ENCODE results near the gene NDRG2.

Gene NDRG2

GRCh38 chr14:21069388-21070082 lies 44.7 kb upstream of the NDRG2 start (continued):
- TF ChIP-seq ZNF280D (tag by site-specific recombination; IDR thresholded peaks at IDR 0.05) (no peak), ZBTB1 (tag by site-specific recombination; IDR thresholded peaks at IDR 0.05) (no peak), EGR2 (tag by site-specific recombination; IDR thresholded peaks at IDR 0.05; ENCODE audit: low read depth) (no peak), ZNF112 (tag by site-specific recombination; IDR thresholded peaks at IDR 0.05) (no peak), ZNF791 (tag by site-specific recombination; IDR thresholded peaks at IDR 0.05) (no peak), KLF9 (tag by site-specific recombination; IDR thresholded peaks at IDR 0.05; ENCODE audit: low read depth) (0 out of 2 replicates have a peak, but pooled peaks have one; percentile 9), ZIC2 (tag by site-specific recombination; IDR thresholded peaks at IDR 0.05) (peak; percentile 48), ZNF558 (tag by site-specific recombination; IDR thresholded peaks at IDR 0.05) (no peak), ZNF324 (tag by site-specific recombination; IDR thresholded peaks at IDR 0.05) (no peak), YY2 (tag by site-specific recombination; IDR thresholded peaks at IDR 0.05) (no peak), ZNF664 (tag by site-specific recombination; IDR thresholded peaks at IDR 0.05) (no peak), ATF2 (tag by site-specific recombination; IDR thresholded peaks at IDR 0.05; ENCODE audit: low read depth) (no peak), OSR2 (tag by site-specific recombination; IDR thresholded peaks at IDR 0.05) (no peak), ZBTB8A (tag by site-specific recombination; IDR thresholded peaks at IDR 0.05) (peak; percentile 40), ZNF585B (tag by site-specific recombination; IDR thresholded peaks at IDR 0.05) (no peak), ZBTB26 (tag by site-specific recombination; optimal IDR thresholded peaks at IDR 0.05) (peak; percentile 67), REST (tag by site-specific recombination; IDR thresholded peaks at IDR 0.05) (no peak), ZNF155 (tag by site-specific recombination; IDR thresholded peaks at IDR 0.05) (no peak), ZNF416 (tag by site-specific recombination; IDR thresholded peaks at IDR 0.05) (no peak), ZNF184 (tag by site-specific recombination; IDR thresholded peaks at IDR 0.05) (no peak), ZNF654 (tag by site-specific recombination; IDR thresholded peaks at IDR 0.05; ENCODE audit: low read depth) (no peak), ZNF747 (tag by site-specific recombination; IDR thresholded peaks at IDR 0.05) (no peak), BCL6B (tag by site-specific recombination; IDR thresholded peaks at IDR 0.05) (no peak), REPIN1 (tag by site-specific recombination; IDR thresholded peaks at IDR 0.05; ENCODE audit: low read depth) (no peak), ZBTB48 (tag by site-specific recombination; IDR thresholded peaks at IDR 0.05) (peak; percentile 87), ZNF311 (tag by site-specific recombination; IDR thresholded peaks at IDR 0.05; ENCODE audit: borderline replicate concordance) (no peak), ZNF341 (tag by site-specific recombination; IDR thresholded peaks at IDR 0.05; ENCODE audit: low read depth) (peak; percentile 82), HOXA7 (CRISPR knock-in tag; IDR thresholded peaks at IDR 0.05; ENCODE audit: borderline replicate concordance) (no peak), ZNF777 (tag by site-specific recombination; IDR thresholded peaks at IDR 0.05; ENCODE audit: borderline replicate concordance) (no peak), KLF8 (tag by site-specific recombination; IDR thresholded peaks at IDR 0.05) (peak; percentile 44), ZNF623 (tag by site-specific recombination; IDR thresholded peaks at IDR 0.05) (no peak), ZNF292 (tag by site-specific recombination; IDR thresholded peaks at IDR 0.05; ENCODE audit: borderline replicate concordance, low read depth) (no peak)
